GM18951 (cell line): Measurements from ENCODE around the gene ASGR1.

ENCODE experiments used
- POLR2A ChIP-seq: IDR thresholded peaks from 4 replicates; pipeline ENCODE4 v1.6.1; 2011; ENCODE audit warnings: mild to moderate bottlenecking; ENCODE audit not compliant: insufficient read length, insufficient read depth; ENCODE audit errors: extremely low read depth
- in situ Hi-C: fragments of 300-500 bp; cut with MboI; formaldehyde crosslinking; loops from one replicate; pipeline ENCODE4 v1.12.0; 2022; ENCODE audit warnings: low sequenced_read_pairs, mixed read lengths, inconsistent platforms; ENCODE audit not compliant: unreplicated experiment

The ASGR1 gene

DNA sequence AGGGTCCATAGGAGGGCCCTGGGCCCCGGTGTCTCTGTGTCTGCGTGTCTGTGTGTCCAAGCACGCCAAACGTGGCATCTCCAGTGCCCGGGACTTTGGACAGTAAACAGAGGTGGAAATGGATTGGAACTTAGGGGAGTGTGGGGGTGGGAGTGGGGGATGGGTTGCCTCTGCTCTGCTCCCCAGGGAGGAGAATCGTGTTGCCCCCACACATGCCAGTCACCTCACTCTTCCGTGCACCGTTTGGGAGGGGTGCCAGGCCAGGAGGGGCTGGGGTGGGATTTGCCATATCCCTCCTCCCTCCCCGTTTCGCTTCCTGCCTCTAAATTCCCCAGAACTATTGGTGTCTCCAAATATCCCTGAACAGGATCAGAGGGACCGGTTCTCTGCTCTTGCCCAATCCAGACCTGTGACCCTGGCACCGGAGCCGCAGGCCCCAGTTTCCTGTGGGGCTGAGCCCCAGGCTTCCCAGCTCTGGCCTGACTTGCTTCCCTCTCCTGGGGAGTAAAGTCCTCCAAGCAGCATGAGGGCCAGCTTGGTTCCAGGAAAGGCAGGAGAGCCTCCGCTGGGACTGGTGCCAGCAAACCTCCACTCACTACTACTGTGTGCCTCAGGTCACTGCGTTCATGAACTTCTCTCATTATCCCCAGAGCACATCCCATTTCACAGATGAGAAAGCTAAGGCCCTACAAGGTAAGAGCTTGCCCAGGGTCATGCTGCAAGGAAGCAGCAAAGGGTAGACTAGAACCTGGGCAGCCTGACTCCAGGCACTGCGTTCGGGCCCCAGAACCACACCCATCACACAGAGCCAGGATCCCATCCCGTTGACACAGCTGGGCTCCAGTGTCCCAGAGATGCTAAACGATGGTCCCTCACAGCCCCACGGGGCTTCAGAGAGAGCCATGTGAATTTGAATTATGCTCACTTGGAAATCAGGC lies at the start of gene ASGR1:
Gene ASGR1, minus strand, starts transcription at position 54 of the 938 bp plus-strand sequence. CDS start 807 bp downstream, outside the sequence.
- TF ChIP-seq POLR2A = no peak
- in situ Hi-C loops = no loop called here

DNA sequence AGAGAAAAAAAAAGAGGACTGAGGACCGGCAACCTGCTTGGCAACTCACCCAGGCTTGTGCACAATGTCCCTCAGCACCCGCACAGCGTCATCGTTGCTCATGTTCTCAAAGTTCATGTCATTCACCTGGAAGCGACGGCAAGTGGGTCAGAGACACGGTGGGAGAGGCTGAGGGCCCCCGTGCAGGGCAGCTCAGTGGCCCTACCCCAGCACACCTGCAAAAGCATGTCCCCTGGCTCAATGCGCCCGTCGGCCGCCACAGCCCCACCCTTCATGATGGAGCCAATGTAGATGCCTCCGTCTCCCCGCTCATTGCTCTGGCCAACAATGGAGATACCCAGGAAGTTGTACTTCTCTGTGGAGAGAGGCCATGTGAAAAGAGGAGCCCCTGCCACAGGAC lies 49.8 kb upstream of the ASGR1 start:
- in situ Hi-C loops = no loop called here
- no peak for TF ChIP-seq POLR2A

- no peak for TF ChIP-seq POLR2A
- in situ Hi-C loops = no loop called here
Observed at GRCh38 chr17:7226721-7227710, 47.8 kb upstream of the ASGR1 start.

DNA sequence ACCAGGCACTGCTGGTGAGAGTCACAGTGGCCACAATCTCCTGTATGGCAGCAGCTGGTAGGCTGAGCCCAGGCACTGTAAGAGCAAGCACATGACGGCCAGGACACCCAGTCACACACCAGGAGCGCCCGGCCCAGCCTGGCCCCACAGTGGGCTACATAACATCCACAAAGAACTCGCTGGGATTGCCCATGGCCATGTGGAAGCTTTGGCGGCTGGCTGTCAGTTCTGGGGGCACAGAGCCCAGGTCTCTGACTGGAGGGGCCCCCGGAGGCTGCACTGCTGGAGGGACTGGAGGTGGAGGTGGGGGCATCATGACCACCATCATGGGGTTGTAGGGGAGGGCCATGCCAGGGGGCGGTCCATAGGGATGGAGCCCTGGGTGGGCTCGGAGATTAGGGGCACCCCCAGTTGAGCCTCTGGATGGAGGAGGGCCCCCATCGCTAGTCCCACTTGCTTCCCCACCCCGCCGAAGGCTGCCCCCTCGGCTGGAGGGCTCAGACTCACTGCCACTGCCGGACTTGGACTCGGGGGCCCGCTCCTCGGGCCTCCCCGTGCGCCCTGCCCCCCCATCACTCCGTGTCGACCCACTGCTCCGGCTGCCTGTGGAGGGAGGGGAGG lies 46.7 kb upstream of the ASGR1 start:
- in situ Hi-C loops = no loop called here

GRCh38 chr17:7224661-7225111 lies 45.5 kb upstream of the ASGR1 start:
- in situ Hi-C loops = no loop called here
- no peak for TF ChIP-seq POLR2A

More for the DNA sequence above, 46.7 kb upstream of the ASGR1 start:
- no peak for TF ChIP-seq POLR2A

- in situ Hi-C loops = no loop called here
- TF ChIP-seq POLR2A = no peak
Observed at GRCh38 chr17:7224110-7224509, 44.9 kb upstream of the ASGR1 start.

DNA sequence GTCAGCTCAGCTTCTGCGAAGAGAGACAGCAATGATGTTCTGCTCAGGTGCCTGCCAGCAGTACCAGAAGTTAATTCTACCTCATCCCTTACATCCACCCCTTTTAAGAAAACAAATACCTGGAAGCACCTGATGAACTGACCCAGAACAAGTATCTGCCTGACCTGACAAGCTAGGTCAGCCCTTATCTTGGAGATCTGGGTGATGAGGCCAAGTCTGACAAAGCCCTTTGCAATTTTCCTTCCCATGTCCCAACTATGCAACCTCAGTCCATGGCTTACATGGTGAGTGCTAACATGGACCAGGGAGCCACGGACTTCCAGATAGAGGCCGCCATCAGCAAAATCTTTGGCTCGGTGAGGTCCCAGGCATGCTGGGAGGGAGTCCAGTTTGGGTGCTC lies 44.2 kb upstream of the ASGR1 start:
- no peak for TF ChIP-seq POLR2A
- in situ Hi-C loops = no loop called here

DNA sequence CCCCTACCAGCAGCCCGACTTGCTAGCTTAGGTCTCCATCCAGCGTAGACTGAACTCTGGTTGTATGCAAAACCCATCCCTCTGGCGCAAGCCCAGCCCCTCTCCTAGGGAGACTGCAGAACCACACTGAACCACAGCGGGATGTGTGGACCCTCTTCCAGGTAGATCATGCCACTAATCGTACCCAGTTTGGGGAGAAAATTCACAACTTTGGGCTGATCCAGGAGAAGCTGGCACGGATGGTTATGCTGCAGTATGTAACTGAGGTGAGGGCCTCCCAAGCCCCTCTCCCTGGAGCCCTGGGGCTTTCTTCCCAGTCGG lies 43.8 kb upstream of the ASGR1 start:
- in situ Hi-C loops = no loop called here
- TF ChIP-seq POLR2A = no peak

GRCh38 chr17:7222093-7222971 lies 43.2 kb upstream of the ASGR1 start:
- in situ Hi-C loops = no loop called here
- peak; percentile 16 for TF ChIP-seq POLR2A

- in situ Hi-C loops = no loop called here
- TF ChIP-seq POLR2A = no peak
Observed at GRCh38 chr17:7221278-7222092, 42.3 kb upstream of the ASGR1 start.

DNA sequence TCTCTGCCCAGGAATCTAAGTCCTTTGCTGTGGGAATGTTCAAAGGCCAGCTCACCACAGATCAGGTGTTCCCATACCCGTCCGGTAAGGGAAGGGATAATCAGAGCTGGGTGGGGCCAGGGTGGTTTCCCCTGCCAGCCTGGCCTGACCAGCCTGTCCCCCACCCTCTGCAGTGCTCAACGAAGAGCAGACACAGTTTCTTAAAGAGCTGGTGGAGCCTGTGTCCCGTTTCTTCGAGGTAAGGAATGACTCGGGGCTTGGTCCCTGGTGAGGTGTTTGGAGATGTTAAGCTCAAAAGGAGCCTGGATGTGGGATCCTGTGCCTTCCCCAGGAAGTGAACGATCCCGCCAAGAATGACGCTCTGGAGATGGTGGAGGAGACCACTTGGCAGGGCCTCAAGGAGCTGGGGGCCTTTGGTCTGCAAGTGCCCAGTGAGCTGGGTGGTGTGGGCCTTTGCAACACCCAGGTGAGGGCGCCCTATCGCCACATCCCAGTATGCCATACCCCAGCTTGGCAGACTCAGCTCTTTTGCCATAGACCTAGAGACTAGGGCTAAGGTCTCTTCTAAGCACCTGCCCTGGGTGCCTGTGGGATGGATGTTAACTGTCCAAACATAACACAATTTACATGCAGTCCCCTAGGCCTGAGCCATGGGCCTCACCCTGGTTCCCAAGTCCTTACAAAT lies 41.6 kb upstream of the ASGR1 start:
- in situ Hi-C loops = no loop called here
- TF ChIP-seq POLR2A = peak; percentile 28
